Fibroblast of mammary gland (primary cell): ENCODE results near the gene MAP4.

ENCODE experiments used
- DNase-seq: peaks from one replicate; pipeline ENCODE4 v3.0.0-alpha.2; 2010; ENCODE audit warnings: low read depth
- H3K4me3 ChIP-seq: 2 replicates; pipeline ENCODE4 v1.5.1; 2011; ENCODE audit warnings: low read depth, mild to moderate bottlenecking, low read length, moderate library complexity; ENCODE audit not compliant: control insufficient read depth
- TF ChIP-seq, protein P1 (sequence below): conservative IDR thresholded peaks from 2 replicates; pipeline ENCODE4 v1.5.1; 2011; ENCODE audit warnings: low read depth, low read length, inconsistent platforms; ENCODE audit not compliant: control insufficient read depth, insufficient read depth

Gene MAP4

DNA sequence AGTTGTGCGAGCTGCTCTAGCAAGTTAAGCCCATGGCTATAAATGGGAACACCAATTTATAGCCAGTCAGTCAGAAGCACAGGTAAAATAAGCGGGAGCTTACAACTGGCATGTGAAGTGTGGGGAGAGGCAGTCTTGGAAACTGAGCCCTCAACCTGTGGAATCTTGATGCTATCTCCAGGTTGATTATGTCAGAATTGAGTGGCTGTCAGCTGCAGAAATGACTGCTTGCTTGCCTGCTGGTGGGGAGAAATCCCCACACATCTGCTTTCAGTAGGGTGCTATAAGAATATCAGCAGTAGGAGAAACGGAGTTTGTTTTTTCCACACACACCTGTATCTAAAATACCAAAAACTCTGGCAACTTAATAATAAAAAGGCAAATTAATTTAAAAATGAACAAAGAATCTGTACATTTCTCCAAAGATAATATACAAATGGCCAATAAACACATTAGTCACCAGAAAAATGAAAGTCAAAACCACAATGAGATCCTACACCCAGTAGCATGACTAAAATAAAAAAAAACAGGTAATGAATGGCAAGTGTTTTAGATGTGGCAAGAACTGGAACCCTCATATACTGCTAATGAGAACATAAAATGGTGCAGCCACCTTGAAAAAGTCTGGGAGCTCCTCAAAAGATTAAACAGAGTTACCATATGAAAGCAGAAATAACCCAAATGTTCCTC is 26.0 kb upstream of the MAP4 start:
- TF ChIP-seq, protein P1, sequence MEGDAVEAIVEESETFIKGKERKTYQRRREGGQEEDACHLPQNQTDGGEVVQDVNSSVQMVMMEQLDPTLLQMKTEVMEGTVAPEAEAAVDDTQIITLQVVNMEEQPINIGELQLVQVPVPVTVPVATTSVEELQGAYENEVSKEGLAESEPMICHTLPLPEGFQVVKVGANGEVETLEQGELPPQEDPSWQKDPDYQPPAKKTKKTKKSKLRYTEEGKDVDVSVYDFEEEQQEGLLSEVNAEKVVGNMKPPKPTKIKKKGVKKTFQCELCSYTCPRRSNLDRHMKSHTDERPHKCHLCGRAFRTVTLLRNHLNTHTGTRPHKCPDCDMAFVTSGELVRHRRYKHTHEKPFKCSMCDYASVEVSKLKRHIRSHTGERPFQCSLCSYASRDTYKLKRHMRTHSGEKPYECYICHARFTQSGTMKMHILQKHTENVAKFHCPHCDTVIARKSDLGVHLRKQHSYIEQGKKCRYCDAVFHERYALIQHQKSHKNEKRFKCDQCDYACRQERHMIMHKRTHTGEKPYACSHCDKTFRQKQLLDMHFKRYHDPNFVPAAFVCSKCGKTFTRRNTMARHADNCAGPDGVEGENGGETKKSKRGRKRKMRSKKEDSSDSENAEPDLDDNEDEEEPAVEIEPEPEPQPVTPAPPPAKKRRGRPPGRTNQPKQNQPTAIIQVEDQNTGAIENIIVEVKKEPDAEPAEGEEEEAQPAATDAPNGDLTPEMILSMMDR, result no peak
- DNase-seq, result peak; percentile 53
- no peak overlapping the region for H3K4me3 ChIP-seq

DNA sequence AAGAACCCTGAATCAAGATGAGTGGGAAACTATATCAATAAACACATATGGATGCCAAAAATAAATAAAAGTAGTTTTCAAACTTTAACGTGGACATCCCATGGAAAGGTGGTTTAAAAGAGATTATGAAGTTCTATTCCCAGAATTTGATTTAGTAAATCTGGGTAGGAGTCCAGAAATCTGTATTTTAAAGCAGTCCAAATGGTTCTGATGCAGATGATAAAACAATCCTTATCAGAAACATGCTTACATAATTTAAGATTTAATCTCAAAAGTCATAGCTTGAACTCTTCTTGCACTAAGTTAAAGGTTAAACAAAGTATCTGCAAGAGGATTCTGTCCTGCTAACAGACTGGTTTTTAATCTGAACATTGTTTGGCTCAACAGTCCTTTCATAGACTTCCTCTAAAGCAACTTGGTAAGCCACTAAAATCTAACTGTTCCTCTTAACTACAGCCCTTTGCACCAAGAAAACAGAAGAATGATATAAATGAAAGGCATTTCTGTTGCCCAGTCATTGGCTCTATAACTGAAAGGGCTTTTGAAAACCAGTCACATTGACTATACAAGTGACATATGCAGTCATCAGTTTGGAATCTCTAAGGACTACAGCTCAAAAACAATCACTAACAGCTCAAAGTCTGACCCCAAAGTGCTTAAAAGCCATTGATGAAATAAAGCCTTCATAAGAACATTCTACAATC is 23.4 kb upstream of the MAP4 start:
- H3K4me3 ChIP-seq, result no peak overlapping the region
- peak; percentile 75 for DNase-seq
- TF ChIP-seq, protein P1, result no peak

DNA sequence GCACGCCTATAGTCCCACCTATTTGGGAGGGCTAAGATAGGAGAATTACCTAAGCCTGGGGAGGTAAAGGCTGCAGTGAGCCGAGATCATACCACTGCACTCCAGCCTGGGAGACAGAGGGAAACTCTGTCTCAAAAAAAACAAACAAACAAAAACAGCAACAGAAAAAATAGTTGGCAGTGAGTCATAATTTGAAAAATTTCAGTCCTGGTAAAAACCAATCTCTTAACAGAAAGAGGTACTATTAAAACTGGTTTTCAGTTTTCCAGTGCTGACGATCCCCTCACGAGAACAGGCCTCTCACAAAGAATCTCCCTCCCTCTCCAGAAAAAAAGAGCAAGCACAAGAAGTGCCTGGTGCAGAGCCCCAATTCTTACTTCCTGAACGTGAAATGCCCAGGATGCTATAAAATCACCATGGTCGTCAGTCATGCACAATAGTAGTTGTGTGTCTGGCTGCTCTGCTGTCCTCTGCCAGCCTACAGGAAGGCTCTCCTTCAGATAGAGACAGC is 22.8 kb upstream of the MAP4 start:
- H3K4me3 ChIP-seq, result no peak overlapping the region
- TF ChIP-seq, protein P1, result no peak
- DNase-seq, result no peak

DNA sequence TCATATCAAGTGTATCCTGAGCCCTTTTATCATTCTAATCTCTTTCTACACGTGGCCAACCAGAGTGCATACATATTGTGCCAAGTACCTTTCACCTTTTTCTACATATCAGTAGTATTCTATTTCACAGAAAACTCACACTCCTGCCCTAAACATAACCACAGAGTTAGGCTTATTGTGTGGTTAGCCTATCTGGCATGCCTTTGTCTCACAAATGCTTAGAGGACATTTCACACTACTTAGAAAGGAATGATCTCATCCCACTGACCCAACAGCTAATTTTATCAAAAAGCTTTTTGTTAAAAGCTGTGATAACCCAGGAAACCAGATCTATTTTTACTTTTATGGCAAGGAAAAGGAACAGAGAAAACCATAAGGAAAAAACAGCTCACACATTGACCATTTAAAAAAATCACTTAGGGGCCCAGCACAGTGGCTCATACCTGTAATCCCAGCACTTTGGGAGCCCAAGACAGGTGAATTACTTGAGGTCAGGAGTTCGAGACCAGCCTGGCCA is 17.8 kb upstream of the MAP4 start:
- peak; percentile 59 for DNase-seq
- H3K4me3 ChIP-seq, result no peak overlapping the region
- TF ChIP-seq, protein P1, result no peak

DNA sequence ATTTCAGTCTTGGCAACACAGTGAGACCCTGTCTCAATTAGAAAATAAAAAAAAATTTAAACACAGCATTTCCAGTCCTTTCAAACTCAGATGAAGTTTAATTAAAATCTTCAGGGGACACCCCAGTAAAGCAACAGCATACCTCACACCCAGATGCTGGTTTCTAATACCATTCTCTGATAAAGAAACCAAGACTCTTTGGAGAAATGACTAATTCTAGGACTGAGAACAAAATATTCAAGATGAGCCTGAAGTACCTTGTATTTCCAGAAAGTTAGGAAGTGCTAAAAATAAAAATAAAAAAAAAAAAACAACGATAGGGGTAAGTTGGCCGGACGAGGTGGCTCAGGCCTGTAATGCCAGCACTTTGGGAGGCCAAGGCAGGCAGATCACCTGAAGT is 14.0 kb upstream of the MAP4 start:
- H3K4me3 ChIP-seq, result no peak overlapping the region
- no peak for DNase-seq
- TF ChIP-seq, protein P1, result no peak

DNA sequence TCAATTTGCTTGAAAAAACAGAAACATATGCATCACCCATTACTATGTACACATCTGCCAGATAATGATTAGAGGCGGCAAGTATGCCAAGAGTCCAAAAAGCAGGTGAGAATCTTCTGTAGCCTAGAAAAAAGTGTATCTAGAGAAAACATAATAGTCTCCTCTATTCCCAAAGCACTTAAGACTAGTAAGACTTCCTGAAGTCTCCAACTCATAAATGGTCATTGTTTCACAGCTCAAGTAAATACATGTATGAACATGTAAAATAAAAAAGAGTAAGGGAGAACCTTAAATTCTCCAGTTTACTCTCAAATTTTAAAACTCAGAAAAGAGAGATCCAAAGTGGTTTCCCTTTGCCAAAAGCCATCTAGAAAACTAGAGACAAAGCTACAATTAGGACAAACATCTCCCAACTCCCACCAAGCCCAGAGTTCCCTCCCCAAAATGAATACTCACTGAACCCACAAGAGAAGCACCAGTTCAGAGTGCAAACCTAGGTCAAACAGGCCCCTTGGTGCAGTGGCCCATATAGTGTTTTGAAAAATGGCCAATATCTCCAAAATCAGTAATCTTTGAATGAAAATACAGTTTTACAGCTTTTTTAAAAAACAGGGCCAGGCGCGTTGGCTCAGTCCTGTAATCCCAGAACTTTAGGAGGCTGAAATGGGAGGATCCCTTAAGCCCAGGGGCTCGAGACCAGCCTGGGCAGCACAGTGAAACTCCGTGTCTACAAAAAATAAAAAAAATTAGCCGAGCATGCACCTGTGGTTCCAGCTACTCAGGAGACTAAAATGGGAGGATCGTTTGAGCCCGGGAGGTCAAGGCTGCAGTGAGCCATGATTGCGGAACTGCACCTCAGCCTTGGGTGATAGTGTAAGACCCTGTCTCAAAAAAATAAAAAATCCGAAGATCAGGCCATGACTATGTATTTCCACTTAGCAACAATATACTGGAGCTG is 11.0 kb upstream of the MAP4 start:
- H3K4me3 ChIP-seq, result no peak overlapping the region
- no peak for DNase-seq
- TF ChIP-seq, protein P1, result no peak
